Myocyte (in vitro differentiated cells): ENCODE measurements around the gene GRM7. TPM values are rescaled to one million over a fixed set of nuclear protein-coding genes. Genes with fewer than 3 reads are reported as not detected.

Source experiments
- DNase-seq: peaks from one replicate; pipeline ENCODE4 v3.0.0-alpha.2; 2012; ENCODE audit warnings: low read depth
- total RNA-seq: library from RNA; depleted of rRNA; stranded (reverse); fragments of >200 nt; gene quantifications from 2 replicates; pipeline ENCODE4 v1.2.3, GENCODE V29; 2014

GRM7 gene
- total RNA-seq, 1 donor from 2014 or later, result not detected

DNA sequence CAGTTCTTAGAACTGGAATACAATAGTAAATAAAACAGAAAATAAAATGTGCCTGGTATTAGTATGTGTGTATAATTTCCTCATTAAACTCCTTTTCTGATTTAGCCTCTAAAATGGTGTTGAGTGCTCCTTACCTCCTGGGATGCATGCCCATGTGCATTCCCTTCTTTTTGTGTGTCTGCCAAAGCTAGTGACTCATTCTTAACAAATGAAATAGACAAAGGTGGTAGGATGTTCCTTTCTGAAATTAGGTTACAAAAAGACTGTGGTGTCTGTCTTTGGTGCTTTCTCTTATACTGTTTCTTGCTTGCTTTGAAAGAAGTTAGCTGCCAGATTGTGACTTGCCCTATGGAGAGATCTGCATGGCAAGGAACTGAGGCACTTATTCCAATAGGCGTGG is 623.7 kb downstream of the GRM7 start:
- DNase-seq, result no peak

DNA sequence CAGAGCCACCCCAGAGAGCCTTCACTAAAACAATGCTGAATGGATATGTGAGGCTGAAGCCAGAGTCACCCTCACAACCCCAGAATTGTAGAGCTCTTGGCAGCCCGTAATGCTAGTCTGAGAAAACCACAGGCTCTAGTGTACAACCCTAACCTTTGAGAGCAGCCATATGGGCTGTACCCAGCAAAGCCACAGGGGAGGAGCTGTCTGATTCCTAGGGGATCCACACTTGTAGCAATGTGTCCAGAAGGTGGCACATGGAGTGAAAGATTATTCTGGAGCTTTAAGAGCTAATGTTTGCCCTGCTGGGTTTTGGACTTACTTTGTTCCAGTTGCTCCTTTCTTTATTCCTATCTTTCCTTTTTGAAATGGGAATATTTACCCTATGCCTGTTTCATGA is 626.8 kb downstream of the GRM7 start:
- no peak for DNase-seq

DNA sequence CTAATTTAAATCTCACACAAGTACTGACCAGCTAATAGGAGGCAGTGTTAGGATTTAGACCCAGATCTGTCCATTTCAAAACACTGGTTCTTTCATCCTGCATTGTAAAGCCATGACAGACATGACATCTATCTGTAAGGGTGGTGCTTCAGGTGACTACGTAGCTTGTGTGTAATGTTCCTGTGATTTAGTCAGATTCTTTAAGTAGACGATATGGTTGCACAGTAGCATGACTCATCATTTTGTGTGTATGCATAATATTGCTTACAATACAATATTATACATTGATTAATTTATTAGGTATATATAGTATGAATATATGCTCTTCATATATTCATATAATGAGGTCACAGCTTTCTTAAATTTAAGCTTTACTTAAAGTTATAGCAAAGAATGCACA is 628.5 kb downstream of the GRM7 start:
- DNase-seq, result no peak

DNA sequence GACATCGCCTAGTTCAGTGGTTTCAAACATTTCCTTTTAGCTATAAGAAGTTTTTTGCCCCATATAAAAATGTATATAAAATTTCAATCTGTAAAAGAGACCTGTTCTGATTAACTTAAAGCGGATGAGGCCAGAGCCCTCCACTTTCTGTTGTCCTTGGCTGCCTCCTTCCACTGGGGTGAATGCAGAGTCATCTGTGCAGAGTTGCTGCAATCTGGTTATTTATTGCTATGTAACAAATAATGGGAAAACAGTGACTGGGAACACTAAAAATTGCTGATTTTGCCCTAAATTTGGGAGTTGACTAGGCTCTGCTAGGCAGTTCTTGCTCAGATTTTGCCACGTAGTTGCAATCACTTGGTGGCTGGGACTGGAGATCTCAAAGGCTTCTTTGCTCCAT is 637.8 kb downstream of the GRM7 start:
- DNase-seq, result no peak

DNA sequence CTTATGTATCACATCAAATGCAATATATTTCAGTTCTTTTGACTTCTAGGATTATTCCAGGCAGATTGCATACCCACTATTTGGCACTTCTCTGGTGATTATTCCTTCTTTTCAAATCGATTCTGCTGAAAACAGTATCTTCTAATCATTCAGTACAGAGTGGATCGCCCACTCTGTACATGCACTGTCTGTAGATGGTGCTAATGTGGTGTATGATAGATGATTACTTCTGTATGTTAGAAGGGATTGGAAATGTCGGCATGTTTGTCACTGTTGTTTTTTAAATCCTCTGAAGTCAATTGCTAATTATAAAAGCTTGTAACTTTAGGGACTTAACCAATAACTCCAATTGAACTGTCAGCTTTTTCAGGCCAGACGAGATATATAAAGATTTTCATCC is 642.5 kb downstream of the GRM7 start:
- no peak for DNase-seq

DNA sequence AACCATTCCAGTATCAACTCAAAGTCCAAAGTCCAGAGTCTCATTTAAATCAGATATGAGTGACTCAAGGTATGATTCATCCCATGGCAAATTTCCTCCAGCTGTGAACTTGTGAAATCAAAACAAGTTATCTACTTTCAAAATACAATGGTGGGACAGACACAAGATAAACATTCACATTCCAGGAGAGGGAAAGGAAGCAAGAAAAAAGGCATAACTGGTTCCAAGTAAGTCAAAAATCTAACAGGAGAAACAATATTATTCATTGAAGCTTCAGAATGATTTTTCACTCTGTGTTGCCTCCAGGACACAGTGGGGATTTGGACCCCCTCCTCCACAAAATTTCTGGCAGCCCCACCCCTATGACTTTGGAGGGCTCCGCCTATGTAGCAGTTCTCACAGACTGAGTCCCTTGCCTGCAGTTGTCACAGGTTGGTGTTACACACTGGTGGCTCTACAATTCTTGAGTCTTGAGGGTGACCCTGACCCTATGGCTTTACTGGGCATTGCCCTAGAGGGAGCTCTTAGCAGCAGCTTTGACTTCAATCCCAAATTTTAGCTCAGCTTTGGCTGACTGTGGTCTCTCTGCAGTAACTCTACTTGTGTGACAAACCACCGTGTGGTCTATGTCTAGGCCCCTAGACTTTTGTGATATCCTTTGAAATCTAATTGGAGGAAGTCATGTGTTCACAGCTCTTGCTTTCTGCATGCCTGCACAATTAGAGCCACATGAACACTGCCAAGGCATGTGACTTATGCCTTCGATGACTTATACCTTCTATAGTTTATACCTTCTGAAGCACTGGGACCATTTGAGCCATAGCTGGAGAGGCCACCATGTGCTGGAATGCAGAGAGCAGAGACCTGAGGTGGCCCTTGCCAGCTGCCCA is 644.2 kb downstream of the GRM7 start:
- DNase-seq, result no peak

DNA sequence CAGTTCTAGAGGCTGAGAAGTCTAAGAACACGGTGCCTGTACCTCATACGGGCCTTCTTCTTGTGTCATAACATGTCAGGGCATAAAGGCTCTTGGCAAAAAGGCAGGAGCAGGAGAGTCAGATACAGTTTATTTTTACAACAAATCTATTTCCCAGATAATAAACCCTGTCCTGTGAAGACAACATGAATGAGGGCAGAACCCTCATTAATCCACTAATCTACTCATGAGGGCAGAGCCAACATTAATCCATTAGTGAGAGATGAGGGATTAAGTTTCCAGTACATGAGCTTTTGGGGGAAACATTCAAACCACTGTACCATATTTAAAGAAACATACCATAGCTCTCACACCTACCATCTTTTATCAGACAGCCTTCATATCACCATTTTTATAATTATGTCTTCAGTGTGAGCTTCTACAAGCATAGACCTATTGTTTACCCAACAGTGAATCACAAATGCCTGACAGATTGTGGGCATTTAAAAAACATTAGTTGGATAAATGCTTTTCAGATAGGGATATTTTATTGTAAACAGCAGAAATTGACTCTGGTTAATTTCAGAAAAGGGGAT is 645.8 kb downstream of the GRM7 start:
- DNase-seq, result no peak

DNA sequence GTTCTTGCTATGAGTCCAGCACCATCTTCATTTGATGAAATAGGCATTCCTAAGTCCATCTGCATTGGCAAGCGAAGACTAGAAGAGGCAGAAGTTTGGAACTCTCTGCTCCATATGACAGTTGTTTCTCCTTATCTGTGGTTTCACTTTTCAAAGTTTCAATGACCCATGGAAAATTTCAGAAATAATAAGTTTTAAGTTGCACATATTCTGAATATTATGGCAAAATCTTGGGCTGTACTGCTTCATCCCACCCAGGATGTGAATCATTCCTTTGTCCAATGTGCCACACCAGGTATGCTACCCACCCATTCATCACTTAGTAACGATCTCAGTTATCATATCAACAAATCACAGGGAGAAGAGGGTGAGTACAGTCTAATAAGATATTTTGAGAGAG is 647.9 kb downstream of the GRM7 start:
- DNase-seq, result no peak

DNA sequence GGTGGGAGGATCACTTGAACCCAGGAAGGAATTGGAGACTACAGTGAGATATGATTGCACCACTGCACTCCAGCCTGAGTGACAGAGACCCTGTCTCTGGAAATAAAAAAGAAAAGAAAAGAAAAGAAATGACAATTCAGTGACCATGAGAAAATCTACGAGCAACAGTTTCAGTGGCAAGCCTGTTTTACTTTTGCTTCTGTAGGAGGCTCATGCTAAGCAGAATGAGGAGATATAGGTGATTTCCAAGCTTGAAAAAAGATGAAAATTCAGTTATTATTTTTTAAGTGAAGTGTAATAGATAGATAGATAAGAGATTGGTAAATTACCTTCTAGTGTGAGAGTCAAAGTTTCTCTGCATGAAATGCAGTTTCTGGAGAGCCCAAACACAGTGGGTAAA is 651.1 kb downstream of the GRM7 start:
- DNase-seq, result no peak

DNA sequence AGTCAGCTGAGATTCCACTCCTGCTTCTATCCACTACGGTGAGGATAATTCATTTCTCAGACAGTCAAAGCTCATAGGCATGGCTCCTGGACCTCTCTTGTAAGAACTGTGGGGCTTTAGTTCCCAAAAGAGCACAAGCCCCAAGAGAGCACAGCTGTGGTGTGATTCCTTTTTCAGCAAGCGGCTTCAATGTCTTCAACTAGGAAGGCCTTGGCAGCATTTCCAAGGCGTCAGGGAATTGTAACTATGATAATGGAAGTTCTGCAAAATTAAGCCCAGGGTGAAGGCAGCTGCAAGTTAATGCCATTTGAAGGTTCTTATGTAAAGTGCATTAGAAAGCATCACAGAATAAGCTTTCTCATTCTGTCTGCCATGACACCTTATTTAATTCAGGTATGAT is 657.1 kb downstream of the GRM7 start:
- DNase-seq, result no peak

DNA sequence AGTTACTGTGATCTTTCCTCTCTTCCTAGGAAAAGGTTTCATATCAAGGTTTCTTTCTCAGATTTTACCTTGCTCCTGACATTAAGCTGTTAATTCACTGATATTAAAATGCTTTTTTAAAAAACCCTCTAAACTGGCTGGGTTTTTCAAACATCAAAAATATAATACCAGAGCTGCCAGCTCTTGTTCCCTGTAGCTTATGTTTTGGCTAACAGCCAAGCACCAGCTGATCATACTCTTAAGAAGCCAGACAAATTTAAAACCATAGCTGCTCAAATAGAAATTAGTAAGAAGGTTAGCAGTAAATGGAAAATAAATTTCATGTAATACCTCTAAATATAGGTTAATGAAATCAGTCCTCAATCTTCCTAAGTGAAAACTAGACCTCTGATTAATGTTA is 657.5 kb downstream of the GRM7 start:
- DNase-seq, result no peak

DNA sequence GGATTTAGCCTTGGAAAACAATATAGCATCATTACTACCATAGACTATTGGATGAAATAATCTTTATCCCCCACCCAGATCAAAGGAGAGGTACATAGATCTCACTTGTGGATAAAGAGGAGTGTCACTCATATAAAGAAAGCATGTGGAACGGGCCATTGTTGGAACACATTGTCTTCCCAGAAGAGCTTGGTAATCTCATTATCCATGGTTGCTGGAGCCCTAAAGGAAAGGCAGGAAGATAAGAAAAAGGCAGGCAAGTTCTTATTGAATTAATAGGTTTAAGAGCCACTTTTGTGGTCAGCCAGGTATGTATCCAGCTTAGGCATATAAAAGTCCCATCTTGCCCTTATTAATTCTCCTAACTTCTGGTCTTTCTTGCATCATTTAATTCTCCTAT is 659.1 kb downstream of the GRM7 start:
- no peak for DNase-seq

DNA sequence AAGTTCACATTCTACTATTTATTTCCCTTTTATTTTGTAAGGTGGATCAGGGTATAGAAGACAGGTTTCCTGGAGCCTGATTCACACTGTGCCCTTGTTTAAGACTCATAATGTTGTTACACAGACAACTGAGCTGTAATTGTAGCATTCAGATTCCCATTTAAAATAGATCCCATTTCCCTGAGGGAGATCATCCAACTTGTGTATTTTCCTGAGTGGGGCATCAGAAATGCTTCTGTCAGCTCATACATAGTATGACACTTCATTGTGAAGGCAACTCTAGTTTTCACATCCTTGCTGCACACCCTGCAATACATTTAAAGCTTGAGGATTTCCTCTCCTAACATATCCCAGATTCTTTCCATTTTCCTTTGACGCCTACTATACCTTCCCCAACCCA is 659.7 kb downstream of the GRM7 start:
- DNase-seq, result no peak

DNA sequence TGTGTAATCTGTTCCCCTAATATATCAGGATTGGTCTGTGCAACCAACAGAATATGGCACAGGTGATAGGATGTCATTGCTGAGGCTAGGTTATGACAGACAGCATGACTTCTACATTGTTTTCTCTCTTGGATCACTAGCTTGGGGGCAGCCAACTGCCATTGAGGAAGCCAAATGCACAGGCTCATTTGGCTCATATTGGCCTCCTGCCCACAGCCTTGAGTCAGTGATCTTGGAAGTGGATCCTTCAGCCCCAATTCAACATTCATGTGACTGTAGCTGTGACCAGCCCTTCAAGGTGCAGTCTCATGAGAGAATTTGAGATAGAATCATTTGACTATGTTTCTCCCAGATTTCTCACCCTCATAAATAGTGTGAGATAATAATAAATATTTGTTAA is 675.6 kb downstream of the GRM7 start:
- DNase-seq, result no peak

DNA sequence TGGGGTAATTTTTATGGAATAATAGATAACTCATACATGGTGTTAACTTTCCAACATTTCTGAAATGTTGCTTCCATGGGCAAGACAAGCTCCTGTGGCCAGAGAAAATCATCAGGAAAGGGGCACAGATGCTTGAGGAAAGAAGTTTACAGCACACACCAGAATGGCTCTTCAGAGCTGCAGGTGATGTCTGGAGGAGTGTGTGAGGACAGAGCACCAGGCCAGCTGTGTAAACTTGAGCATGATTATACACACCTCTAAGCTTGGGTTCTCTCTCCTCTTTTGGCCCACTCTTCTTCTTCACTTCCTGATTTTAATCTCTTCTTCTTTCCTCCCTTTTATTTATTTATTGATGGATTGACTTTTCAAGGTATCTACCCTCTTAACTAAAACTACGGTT is 676.0 kb downstream of the GRM7 start:
- DNase-seq, result no peak

DNA sequence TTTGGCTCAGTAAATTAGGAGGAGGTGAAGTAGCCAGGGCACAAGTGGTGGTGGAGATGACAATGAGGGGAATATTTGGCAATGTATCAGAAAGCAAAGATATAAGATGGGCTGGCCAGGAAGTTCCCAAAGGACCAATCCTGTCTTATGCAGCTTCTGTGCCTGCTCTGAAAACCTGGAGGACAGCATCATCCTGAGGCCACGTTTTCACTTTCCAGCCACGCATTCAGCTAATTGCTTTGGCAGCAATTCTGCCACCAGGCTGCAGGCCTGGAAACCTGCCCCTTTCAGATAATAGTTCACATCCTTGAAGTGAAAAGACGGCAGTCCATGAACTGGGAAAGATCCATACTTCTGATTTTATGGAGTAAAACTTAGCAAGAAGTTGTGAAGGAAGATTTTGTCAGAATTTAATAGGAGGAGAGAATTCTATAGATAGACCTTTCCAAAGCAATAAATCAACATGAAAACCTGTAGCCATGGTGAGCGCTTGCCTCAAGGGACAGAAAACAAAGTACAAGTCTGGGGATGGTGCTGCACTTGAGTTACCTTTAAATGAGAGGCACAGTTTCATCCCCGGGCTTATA is 682.5 kb downstream of the GRM7 start:
- DNase-seq, result no peak

DNA sequence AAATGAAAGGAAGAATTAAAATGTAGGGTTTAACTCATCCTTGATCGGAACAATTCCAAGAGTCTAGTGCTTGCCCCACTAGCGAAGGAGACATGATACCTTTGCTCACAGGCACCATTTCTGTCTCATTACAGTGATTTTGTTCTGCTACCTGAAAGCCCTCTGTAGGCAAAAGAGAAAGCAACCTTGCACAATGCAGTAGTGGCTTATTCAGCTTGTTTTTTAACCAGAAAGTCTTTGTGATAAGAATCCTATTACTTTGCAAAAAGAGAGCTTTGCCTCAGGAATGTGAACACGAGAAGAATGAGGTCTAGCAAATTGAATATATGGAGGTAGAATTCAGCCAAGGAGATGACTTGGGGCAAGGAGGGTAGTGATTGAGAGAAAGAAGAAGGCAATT is 684.4 kb downstream of the GRM7 start:
- DNase-seq, result no peak

DNA sequence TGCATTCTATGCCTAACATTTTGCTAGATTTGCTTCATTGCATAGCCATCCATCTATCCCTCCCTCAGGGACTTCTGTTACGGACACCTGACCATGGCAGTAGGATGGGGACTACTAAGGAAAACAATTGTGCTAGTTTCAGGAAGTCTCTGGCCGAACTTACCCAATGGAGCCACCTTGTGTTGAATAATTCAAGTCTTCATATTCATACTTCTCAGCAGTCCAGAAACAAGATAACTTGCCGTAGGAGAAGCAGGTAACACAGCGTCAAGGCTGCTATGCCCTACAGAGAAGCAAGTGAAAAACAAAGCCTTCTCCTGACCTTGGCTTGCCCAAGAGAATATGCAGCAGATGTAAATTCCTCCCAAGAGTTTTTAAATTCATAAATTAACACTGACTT is 685.3 kb downstream of the GRM7 start:
- no peak for DNase-seq

DNA sequence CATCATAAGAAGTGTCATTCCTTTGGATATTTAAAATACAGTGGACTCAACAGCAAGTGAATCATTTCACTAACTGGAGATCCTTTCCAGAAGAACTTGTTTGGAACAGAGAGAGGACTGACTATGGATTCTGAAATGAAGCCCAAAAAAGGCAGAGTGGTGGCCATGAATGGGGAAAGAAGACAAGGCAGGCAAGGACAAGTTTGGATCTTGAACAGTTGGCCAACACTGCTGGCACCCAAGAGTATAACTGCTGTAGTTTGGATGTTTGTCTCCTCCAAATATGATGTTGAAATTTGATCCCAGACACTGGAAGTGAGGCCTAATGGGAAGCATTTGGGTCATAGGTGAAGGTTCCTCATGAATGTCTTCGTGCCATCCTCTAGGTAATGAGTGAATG is 686.9 kb downstream of the GRM7 start:
- no peak for DNase-seq

DNA sequence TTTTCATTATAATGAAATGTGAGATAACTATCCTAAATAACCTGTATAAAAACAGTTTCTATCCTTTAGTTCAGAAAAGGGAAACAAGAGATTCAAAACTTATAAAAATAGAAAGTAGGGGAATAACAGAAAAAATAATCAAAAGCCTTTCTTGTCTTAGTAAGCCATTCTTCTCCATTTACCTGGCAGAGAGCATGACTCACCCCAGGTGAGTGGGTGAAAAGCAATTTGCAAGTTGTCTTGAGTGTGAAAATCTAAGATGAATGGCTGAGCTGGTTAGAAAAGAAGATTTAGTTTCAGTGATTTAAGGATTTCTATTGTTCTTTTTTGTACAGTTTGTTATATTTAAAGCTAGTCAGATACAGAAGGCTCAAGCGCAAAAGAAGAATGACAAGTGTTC is 702.0 kb downstream of the GRM7 start:
- DNase-seq, result no peak

DNA sequence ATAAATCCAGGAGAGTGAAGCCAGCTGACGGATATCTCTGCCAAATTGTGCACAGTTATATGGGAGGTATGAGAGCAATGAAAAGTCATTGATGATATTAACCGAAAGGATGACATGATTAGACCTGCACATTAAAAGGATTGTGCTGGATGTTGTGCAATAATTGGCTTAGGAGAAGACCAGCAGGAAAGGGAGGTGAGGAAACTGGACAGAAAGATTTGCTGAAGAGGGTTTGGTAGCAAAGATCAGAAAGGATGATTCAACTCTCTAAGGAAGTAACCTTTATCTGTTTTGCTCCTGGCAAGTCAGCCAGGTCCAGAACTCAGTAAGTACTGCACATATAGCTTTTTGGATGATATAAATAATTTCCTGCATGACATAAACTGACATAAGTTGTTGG is 704.7 kb downstream of the GRM7 start:
- DNase-seq, result no peak

DNA sequence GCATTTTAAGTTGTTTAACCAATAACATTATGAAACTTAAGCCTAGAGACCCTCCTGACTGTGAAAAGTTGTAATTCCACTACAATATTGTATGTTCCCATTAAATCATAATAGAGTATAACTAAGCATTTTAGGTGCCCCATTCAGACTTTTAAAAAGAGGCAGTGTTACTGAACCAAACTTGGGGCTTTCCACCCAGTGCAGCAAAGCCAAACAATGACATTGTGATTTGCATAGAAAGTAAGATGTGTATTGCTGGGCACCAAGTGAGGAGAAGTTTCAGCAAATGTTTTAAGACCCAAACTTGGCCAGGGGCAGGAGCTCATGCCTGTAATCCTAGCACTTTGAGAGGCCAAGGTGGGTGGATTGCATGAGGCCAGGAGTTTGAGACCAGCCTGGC is 706.2 kb downstream of the GRM7 start:
- no peak for DNase-seq
